DMS114 treated with DMSO at 0.1 percent for 48 hours (cell line): ENCODE measurements around the gene SLC35G2.
"Not testable (repeated sequence)": the region's sequence is repeated elsewhere in the genome, so short reads cannot be mapped to it uniquely, and the experiment has no call there.

Experiments used
- DNase-seq: peaks from one replicate; lab custom pipeline; 2025; ENCODE audit not compliant: unreplicated experiment; lab: John Stamatoyannopoulos, UW

Gene SLC35G2

DNA sequence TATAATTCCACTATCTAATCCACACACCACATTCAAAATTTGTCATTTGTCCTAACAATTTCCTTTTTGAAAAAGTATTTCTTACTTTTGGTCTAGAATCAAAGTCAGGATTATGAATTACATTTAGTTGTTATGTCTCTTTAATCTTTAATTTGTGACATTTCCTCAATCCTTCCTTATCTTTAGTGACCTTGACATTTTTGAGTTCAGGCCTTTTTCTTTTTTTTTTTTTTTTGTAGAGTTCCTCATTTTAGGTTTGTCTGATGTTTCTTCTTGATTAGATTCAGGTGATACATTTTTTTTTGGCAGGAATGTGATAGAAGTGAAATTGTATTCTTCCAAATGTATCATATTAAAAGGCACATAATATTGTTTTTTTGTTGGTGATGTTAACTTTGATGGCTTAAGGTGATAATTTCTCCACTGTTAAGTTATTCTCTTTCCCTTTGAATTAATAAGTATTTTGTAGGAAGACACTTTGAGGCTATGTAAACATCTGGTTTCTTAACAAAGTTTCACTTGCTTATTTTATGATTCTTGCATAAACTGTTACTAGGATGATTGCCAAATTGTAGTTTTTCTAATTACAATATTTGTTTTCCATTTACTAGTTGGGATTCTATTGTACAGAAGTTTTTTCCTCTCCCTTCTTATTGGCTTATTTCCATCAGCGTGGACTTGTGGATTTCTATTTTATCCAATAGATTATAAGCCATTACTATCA lies 16.3 kb downstream of the SLC35G2 start:
- no peak for DNase-seq

DNA sequence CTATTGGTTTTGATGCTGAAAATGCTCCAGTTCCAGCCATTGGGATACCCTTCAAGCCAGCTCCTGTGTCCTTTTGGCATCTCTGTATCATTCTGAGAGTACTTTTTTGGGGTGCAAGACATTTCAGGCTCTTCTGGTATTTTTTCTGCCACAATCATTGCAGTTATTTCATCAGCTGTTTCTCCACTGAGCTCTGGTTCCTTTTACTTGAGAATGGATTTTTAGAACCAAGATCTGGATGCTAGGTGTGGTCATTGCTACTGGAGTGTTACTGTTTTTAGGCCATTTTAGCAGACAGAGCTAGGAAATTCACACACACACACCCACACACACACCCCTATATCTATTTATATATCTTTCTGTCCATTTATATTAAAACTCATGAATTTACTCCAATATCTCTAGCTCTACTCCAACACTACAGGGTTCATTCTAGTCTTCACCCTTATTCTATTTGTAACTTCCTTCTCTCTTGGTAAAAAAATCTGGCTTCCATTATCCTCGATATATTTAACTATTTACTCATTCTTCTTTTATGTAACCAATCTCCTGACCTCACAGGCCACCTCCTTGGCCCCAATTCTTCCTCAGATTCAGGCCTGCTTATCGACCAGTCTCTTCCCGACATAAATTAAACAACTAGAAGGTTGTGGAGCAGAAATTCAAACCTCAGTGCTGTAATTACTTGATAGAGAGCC lies 17.0 kb downstream of the SLC35G2 start:
- DNase-seq = no peak

DNA sequence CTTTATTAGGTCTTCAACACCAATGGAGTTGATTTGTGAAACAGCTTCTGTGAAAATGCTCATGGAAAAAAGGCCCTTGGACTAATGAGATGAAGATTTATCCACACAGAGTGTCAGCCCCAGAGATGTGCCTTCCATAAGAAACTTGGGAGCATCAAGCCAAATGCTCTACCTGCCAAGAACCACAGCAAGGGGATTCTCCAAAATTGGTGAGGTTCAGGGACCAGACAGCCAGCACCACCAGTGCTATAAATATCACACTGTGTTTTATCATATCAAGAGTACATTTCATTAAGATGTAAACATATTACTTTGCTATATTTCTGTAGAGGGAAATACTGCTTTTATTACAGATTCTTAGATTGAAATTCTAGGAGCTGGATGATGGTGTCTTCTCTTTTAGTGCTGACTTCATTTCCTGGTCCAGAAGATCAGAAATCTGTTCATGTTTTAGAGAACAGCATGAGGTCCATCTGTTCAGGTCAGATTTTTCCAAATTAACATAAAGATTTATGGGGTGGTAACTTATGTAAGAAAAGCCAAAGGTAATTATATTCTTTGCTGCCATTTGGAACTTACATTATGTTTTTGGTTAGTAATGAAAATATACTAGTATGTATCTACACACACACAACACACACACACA lies 17.7 kb downstream of the SLC35G2 start:
- DNase-seq = no peak

DNA sequence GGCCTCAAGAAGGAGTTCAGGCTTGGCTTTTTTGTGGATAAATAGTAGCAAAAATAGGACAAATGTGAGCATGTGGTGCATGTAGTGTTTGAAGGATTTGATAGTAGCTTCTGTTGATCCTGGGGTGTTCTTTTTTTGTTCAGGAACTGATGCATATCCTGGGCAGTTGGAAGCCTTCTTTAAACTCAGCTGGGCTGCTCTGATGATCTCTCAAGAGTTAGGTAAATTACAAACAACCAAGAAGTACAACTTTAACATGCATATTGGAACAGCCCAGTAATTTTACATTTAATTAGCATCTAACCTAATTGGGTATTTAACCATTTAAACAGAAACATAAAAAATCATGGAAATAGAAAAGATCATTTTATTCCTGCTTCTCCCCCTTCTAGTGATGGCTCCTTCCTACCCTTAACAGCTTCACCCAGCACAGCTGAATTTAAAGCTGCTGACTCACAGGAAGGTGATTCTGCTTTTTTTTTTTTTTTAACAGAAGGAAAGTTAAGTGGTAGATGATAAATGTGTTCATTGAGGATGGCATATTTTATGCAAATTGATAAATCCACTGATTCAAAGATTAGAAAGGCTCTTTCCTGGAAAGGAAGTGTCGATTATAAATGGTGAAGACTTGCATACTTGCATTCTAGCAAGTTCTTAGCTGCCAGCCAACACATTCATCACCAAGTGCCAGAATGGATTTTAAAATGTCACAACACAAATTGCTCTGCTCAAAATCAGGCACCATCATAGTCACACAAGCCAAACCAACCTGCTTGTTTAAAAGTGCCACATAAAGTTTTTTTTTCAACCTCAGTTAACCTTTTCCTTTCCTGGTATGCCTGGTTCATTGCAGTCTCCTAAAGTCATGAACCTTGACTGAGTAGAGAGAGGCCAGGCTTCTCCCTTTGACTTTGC lies 20.0 kb downstream of the SLC35G2 start:
- no peak for DNase-seq

DNA sequence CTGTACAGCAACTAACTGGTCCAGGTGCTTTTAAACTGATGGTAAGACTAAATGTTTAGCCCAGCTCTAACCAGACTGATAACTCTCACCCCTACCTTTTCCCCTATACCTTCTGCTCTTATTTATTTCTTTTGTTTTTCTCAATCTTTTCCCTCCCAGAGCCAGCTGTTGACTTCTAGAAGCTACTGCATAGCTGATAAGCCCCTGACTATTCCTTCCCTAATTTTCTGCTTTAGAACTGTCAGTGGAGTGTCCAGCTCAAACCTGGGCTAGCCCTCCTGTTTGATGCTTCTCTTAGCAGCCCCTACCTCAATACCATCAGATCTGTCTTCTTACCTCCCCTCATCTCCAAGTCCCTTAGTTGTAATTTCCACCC lies 20.6 kb downstream of the SLC35G2 start:
- no peak for DNase-seq

DNA sequence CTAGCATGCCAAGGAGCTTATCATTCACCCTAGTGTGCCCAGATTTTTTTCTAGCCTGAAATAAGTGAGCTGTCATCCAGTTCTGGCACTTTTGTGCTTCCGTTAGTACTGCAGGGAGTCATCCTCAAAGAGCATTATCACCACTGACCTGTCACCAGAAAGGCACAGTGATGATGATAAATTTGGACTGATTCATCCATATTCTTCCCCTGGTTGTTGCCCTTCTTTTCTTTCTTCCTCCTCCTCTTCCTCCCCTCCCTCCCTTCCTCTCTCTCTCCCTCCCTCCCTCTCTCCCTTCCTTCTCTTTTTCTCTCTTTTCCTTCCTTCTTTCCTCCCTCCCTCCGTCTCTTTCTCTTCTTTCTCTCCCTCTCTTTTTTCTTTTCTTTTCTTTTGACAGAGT lies 21.3 kb downstream of the SLC35G2 start:
- DNase-seq = no peak

DNA sequence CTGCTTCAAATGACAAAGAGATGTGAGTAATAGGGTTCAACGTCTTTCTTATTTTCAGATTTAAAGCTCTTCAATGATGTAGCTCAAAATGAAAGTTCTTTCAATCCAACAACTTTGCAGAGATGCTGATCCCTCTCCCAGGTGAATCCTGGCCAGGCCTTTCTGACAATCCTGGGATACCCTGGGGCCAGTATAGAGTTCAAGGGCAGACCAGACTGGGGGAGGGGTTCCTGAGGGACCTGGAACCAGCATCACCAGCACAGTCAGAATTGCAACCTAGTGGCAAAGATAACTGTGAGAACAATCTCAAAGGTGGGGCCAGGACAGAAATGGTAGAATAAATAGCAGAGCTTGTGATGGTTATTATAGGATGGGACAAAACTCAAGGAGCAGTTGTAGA lies 23.4 kb downstream of the SLC35G2 start:
- DNase-seq = no peak

DNA sequence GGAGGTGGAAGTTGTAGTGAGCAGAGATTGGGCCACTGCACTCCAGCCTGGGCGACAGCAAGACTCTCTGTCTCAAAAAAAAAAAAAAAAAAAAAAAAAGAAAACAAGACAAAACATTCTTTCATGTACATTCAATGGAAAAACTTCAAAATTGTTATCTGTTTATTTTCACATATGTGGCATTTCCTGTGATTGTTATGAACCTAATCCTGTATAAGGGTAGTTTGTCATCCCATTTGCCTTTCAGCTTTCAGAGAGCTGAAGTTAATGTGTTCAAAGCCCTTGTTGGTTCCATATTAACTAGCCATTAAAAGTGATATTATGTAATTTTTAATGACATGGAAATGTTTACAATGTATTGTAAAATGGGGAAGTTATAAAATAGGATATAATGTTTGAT lies 25.8 kb downstream of the SLC35G2 start:
- no peak for DNase-seq

DNA sequence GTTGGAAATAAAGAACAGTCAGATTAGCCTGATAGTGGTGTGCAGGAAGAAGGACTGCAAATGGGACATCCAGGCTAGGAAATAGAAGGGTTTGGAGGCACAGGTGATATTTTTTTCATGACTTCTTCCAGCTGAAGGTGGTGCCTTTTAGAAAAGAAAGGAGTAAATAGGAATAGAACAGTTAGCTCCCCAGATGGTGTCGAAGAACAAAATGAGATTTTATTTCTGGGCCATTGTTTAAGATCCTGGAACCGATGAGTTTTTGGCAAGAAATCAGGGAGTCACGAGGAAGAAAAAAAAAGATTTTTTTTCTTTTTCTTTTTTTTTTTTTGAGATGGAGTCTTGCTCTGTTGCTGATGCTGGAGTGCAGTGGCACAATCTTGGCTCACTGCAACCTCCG lies 33.3 kb downstream of the SLC35G2 start:
- DNase-seq = no peak

DNA sequence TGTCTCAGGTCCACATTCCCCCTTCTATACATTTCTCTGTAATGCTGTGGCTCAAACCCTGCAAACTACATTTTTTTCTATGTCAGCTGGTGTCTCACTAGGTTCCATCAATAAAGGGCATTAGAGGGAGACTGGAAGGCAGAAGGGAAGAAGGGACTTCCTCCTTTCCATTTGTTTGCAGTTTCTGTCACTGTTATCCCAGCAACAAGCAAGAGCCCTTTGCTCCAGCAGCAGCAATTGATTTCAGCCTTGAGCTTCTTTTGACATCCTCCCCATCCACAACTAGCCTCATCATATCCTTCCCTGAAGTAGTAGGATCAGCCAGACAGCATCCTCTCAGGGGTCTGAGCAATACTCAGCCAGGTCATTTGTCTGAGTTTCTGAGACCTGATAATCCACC lies 37.7 kb downstream of the SLC35G2 start:
- no peak for DNase-seq

DNA sequence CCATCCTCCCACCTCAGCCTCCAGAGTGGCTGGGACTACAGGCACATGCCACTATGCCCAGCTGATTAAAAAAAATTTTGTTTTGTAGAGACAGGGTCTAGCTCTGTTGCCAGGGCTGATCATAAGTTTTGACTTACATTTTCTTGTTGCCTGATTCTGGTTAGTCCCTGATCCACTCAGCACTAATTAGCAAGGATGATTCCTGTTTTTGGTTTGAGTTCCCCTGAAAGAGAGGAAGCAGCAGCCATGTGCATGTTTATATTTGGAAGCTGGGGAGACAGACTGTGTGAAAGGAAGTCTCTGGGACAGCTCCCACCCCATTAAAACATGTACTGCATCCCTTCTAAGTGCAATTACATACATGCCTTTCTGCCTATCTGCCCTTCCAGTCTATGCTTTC lies 39.5 kb downstream of the SLC35G2 start:
- no peak for DNase-seq

DNA sequence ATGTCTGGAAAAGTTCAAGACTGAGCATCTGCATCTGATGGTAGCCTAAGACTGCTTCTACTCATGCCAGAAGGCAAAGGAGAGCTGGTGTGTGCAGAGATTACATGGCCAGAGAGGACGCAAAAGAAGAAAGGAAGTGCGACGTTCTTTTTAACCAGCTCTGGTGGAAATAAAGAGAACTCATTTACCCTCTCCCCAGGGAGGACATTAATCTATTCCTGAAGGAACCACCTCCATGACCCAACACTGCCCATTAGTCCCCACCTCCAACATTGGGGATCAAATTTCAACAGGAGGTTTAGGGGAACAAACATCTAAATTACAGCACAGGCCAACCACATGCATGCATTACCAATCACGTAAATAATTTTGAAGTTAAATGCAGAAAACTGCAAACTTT lies 41.6 kb downstream of the SLC35G2 start:
- no peak for DNase-seq

DNA sequence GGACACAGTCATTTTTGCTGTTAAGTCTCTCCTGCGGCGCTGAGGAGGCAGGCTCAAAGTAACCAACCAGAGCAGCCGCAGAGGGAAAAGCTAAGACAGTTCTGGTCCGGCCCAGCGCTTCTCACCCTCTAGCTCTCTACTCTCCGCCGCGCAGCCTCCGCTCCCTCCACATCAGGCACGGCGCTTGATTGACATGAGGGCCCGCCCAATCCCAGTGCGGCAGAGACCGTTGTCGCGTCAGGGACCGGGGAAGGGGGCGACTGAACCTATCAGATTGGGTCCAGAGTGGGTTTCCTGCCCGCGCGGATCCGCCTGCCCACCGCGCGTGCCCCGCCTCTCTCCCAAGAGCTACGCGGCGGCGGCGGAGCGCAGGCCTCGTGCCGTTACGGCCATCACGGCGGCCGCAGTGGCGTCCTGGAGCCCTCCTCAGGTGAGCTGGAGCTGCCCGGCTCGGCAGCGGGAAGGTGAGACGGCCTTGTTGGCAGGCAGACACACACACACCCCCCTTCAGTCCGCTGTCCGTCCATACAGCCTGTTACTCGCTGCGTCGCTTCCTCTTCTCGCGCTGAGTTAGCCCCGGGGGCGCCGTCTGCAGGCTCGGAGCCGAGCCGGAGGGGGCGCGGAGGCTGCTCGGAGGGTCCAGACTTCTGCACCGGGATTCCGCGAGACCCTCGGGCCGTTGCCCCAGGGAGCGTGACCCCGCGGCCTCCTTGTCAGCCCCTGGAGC lies 43.1 kb downstream of the SLC35G2 start, which contains the start of gene NCK1:
Gene NCK1, plus strand, starts transcription at position 319 of the 727 bp plus-strand sequence. CDS start 65,794 bp downstream, outside the sequence.
- DNase-seq = peak; percentile 95

DNA sequence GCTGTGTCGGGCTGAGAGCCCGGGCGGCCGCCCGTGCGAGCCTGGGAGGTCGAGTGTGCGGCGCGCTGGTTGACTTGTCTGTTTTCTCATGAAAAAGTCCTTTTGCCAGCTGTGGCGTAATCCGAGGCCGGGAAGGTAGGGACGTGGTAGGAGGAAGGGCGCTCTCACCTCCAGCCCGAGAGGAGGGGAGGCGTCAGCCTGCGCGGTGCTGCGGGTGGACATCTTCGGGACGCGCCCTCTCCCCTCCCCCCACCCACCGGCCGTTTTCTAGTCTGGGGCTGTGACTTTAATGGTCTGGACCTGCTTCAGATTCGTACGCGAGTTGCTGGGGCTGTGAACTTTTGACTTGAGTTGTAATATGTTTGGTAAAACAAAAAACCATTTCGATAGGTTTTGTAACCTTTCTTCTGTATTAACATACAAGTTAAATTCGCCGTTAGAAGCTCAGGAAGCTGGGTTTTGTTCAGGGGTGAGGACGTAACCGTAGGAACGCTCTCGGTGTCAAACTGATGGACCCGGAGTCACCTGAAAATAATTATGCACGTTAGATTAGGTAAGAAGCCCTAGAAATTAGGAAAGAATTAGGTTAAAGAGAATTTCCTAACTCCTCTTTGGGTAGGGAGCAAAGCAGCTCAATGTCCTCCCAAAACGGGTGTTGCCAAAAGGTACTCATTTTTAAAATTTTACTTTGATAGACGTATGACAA lies 43.8 kb downstream of the SLC35G2 start:
- no peak for DNase-seq

DNA sequence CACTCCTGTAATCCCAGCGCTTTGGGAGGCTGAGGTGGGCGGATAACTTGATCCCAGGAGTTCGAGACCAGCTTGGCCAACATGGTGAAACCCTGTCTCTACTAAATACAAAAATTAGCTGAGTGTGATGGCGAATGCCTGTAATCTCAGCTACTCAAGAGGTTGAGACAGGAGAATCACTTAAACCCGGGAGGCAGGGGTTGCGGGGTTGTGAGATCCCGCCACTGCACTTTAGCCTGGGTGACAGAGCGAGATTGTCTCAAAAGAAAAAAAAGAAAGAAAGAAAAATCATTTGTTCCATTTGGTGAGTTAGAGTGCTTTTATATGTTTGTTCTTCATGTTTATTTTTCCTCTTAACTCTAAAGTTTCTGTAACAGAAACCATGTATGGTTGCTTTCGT lies 50.4 kb downstream of the SLC35G2 start:
- no peak for DNase-seq

DNA sequence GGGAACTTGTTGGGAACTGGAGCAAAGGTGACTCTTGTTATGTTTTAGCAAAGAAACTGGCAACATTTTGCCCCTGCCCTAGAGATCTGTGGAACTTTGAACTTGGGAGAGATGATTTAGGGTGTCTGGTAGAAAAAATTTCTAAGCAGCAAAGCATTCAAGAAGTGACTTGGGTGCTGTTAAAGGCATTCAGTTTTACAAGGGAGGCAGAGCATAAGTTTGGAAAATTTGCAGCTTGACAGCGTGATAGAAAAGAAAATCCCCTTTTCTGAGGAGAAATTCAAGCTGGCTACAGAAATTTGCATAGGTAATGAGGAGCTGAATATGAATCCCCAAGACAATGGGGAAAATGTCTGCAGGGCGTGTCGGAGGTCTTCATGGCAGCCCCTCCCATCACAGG lies 53.3 kb downstream of the SLC35G2 start:
- DNase-seq = not testable (repeated sequence)

DNA sequence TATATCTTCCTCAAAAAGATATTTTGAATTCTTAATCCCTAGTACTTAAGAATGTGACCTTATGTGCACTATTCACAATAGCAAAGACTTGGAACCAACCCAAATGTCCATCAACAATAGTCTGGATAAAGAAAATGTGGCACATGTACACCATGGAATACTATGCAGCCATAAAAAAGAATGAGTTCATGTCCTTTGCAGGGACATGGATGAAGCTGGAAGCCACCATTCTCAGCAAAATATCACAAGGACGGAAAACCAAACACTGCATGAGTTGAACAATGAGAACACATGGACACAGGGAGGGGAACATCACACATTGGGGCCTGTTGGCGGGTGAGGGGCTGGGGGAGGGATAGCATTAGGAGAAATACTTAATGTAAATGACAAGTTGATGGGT lies 60.6 kb downstream of the SLC35G2 start:
- DNase-seq = not testable (repeated sequence)

DNA sequence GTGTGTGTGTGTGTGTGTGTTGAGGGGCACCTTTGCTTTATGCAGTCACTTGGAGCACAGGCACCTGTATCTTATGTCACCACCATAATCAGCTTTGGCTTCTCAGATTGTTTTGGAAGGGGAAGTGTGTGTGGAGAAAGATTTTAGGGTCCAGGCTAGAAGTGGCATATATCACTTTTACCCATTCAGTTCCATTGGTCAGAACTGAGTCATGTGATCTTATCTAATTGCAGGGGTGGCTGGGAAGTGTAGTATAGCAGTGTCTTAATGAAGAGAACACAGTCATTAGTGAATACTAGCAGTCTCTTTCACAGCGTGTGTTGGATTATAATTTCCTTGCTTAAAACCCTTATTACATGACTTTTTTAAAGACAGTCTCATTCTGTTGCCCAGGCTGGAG lies 63.6 kb downstream of the SLC35G2 start:
- DNase-seq = no peak

DNA sequence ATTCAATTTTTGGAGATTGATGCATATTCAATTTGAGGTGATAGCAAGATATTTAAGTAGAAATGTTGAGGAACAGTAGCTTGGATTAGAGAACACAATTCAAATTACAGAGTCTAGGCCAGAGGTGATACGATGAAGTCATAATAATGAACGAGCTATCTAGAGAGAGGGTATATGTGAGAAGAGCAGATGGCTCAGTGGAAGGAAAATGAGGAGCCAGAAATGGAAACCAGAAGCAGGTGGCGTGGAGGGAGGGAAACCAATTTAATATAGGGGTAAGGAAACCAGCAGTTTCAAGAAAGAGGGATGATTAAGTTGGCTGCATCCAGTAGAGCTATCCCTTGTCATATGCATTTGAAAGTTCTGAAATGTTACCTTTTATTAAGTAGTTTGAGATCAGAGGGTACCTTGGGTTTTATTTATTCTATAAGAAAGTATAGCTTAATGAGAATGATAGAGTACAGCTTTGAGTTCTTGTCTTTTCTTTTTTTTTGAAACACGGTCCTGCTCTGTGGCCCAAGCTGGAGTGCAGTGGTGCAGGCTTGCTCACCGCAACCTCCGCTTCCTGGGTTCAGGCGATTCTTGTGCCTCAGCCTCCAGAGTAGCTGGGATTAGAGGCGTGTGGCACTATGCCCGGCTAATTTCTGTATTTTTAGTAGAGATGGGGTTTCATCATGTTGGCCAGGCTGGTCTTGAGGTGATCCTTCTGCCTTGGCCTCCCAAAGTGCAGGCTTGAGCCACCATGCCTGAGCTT lies 65.2 kb downstream of the SLC35G2 start:
- DNase-seq = no peak
